GM12874 (cell line): Measurements from ENCODE around the gene ANKS1B.

Source experiments
- CTCF ChIP-seq: IDR thresholded peaks from 2 replicates; pipeline ENCODE4 v1.5.1; 2011; ENCODE audit warnings: low read depth, mild to moderate bottlenecking, control low read depth, low read length, moderate library complexity; ENCODE audit not compliant: insufficient read depth

ANKS1B gene

GRCh38 chr12:98828802-98829600, 1155.7 kb downstream of the ANKS1B start:
- no peak for TF ChIP-seq CTCF

GRCh38 chr12:98823012-98823411, 1161.7 kb downstream of the ANKS1B start:
- TF ChIP-seq CTCF, result no peak

GRCh38 chr12:98821866-98822265, 1162.9 kb downstream of the ANKS1B start:
- no peak for TF ChIP-seq CTCF

GRCh38 chr12:98821232-98821631, 1163.5 kb downstream of the ANKS1B start:
- TF ChIP-seq CTCF, result no peak

GRCh38 chr12:98819821-98820404, 1164.8 kb downstream of the ANKS1B start:
- no peak for TF ChIP-seq CTCF

- no peak for TF ChIP-seq CTCF
These were observed 1165.7 kb downstream of the ANKS1B start for GRCh38 chr12:98819071-98819470.

GRCh38 chr12:98818239-98818638, 1166.5 kb downstream of the ANKS1B start:
- TF ChIP-seq CTCF, result no peak
